ENCODE data around the gene KLHL1. TPM values are rescaled to one million over a fixed set of nuclear protein-coding genes. Genes with fewer than 3 reads are reported as not detected.
A peak's percentile ranks its signal among the peaks of the same experiment; 100 is the strongest.

KLHL1 gene
- polyA plus RNA-seq, 3 donors: 0.69 to 1.1 (median 1.1) TPM

DNA sequence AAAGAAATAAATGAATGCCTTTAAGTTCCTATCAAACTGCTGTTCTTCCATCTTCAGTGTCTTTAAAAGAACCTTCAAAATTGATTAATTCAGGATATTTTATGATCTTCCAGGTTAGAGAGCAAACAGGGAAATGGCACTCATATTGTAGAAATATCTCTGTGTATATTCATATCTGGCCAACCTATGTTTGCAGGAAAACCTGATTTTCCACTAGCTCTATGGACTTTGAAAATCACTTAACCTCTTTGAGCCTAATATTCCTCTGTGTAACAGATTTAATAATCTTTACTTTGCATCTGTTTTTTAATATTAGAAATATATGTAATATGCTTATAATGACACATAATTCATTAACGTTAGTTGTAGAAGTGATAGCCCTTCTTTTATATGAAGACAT, 228.3 kb downstream of the KLHL1 start:
- no peak for DNase-seq (ENCODE audit: low read depth in 3 of 3, low spot score in 2 of 3)

DNA sequence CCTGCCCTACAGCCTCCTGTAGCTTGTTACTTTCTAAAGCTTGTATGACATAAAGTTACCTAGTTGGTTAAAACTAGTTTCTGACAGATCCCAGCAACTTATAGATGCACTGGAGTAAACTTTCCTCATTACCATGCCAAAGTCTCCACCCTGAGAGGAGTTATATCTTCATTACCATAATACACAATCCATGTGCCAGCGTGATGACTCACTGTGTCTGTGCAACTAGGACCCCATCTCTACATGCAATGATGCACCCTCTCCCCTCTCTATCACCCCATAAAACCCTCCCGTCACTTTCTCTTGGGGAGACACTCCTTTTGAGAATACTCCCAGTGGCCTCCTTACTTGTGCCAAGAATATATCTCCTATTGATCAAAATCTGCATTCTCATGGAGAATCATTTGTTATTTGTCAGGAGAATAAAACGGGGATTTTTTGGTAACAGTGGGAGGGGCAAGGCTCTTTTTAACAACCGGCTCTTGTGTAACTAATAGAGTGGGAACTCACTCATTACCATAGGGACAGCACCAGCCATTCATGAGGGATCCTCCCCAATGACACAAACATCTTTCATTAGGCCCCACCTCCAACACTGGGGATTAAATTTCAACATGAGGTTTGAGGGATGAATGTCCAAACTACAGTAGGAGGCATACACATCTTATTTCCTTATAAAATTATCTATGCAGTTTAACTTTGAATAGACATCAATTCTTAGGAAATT, 235.8 kb downstream of the KLHL1 start:
- DNase-seq (ENCODE audit: low read depth in 3 of 3, low spot score in 2 of 3): no peak

DNA sequence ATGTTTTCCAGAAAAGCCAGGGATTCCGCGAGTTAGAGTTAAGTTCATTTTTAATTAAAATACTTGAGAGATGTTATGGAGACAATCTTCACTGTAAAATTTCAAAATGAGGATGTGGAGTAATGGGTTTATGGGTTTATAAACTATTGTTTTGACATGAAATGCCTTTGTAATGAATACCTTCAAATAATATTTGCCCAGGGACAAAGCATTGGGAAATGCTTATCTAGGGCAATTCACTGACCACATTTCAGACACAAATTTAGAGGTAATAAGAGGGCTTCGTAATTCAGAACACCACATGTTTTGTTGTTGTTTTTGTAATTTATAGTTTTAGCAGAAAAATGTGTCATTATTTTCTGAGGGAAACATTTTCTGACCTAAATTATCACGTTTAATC, 241.7 kb downstream of the KLHL1 start:
- DNase-seq (ENCODE audit: low read depth in 3 of 3, low spot score in 2 of 3): no peak

DNA sequence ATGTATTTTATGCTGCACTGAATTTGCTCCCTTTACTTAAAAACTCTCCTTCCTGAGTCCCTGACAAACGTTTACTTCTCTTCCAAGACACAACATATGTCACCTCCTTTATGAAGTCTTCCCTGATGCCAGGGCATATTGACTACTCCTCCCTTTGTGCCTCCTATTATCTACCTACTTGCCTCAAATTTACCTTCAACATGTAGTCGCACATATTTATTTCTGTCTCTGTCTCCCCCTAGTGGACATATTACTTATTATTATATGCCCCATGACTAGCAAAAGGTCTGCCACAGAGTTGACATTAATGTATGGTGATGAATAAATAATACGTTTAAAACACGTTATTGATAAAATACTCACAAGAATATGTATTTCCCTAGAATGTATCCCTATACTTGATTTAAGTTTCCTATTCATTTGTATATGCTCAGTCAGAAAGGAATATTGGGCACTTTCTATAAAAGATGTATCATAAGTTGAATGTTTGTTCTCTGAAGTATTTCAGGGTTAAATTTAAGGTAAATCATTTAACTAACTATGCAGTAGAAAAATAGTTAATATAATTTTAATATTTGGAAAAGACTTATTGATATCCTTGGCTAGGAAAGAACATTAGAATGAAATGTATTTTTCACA, 250.9 kb downstream of the KLHL1 start:
- peak in 1 of 3 donors; percentile 10 for DNase-seq (ENCODE audit: low read depth in 3 of 3, low spot score in 2 of 3)

GRCh38 chr13:69856331-69856730, 251.9 kb downstream of the KLHL1 start:
- DNase-seq (ENCODE audit: low read depth in 3 of 3, low spot score in 2 of 3): no peak

GRCh38 chr13:69828527-69828926, 279.7 kb downstream of the KLHL1 start:
- no peak for DNase-seq (ENCODE audit: low read depth in 3 of 3, low spot score in 2 of 3)

- DNase-seq (ENCODE audit: low read depth in 3 of 3, low spot score in 2 of 3): no peak
These were observed 288.1 kb downstream of the KLHL1 start for GRCh38 chr13:69820180-69820579.

GRCh38 chr13:69817333-69817869, 290.9 kb downstream of the KLHL1 start:
- DNase-seq (ENCODE audit: low read depth in 3 of 3, low spot score in 2 of 3): no peak

DNA sequence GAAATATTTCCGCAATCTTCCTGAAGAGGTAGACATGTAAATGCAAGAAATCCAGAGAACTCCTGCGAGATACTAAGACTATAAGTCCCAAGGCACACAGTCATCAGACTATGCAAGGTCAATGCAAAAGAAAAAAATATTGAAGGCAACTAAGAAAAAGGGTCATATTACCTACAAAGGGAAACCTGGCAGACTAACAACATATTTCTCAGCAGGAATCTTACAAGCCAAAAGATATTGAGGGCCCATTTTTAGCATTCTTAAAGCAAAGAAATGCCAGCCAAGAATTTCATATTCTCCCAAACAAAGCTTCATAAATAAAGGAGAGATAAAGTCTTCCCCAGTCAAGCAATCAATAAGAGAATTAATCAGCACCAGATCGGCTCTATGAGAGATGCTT, 299.1 kb downstream of the KLHL1 start:
- DNase-seq (ENCODE audit: low read depth in 3 of 3, low spot score in 2 of 3): no peak

DNA sequence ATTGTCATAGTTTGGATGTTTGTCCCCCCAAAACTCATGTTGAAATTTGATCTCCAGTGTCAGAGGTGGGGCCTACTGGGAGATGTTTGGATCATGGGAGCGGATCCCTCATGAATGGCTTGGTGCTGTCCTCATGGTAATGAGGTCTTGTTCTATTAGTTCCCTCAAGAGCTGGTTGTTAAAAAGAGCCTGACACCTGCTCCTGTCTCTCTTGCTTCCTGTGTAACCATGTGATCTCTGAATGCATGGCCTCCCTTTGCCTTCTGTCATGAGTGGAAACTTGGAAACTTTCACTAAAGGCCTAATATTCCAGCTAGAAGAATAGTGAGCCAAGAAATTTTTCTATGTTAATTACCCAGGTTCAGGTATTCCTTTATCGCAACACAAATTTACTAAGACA, 312.0 kb downstream of the KLHL1 start:
- no peak for DNase-seq (ENCODE audit: low read depth in 3 of 3, low spot score in 2 of 3)

DNA sequence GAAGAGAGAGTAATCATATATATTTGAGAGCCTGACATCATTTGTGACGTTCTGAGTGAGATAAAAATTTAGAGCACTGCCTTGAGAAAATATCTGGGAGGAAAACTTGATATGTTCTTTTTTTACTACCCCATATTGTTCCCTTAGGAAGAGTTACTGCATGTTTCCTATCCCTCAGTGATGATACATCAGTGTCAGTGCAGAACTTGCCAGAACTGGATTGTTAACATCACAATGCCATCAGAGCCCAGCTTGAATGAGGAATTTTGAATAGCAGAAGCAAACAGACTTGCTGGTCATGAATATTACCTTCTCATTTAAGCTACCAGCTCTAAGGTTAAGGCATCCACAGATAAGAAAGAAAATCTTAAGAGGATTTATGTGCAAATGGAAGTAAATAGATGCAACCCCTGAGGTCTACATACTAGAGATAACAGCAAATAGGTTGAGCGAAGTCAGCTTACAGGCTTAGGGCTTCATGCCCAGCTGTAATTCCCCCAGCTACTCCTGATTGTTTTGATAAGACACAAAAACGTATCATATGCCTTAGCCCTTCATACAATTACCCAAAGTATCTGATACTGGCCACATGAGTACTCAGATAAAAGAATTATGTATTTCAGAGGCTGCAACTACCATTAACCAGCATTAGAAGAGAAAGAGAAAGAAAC, 314.3 kb downstream of the KLHL1 start:
- no peak for DNase-seq (ENCODE audit: low read depth in 3 of 3, low spot score in 2 of 3)

- DNase-seq (ENCODE audit: low read depth in 3 of 3, low spot score in 2 of 3): no peak
These were observed 331.3 kb downstream of the KLHL1 start for GRCh38 chr13:69776937-69777336.

GRCh38 chr13:69769608-69770007, 338.6 kb downstream of the KLHL1 start:
- no peak for DNase-seq (ENCODE audit: low read depth in 3 of 3, low spot score in 2 of 3)

DNA sequence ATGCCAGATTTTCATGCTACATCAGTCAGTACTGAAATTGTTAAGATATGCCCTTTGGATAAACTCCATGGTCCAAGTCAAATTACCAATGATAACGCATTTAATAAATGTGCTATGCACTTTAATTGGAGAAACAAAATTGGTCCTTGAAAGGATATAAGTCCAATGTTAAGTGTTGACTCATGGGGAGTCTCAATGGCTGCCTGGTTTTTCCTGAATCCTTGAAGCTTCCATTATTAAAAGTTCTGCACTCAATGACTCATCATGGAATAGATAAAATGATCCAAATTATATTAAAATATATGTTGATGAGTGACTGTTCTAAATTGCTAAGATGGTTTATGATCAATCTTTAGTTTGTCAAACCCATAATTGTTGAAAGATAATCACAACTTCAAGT, 346.7 kb downstream of the KLHL1 start:
- DNase-seq (ENCODE audit: low read depth in 3 of 3, low spot score in 2 of 3): no peak

GRCh38 chr13:69755101-69755500, 353.2 kb downstream of the KLHL1 start:
- no peak for DNase-seq (ENCODE audit: low read depth in 3 of 3, low spot score in 2 of 3)

- no peak for DNase-seq (ENCODE audit: low read depth in 3 of 3, low spot score in 2 of 3)
These were observed 357.0 kb downstream of the KLHL1 start for GRCh38 chr13:69751259-69751658.

GRCh38 chr13:69737129-69737935, 370.9 kb downstream of the KLHL1 start:
- peak in 1 of 3 donors; percentile 3 for DNase-seq (ENCODE audit: low read depth in 3 of 3, low spot score in 2 of 3)

DNA sequence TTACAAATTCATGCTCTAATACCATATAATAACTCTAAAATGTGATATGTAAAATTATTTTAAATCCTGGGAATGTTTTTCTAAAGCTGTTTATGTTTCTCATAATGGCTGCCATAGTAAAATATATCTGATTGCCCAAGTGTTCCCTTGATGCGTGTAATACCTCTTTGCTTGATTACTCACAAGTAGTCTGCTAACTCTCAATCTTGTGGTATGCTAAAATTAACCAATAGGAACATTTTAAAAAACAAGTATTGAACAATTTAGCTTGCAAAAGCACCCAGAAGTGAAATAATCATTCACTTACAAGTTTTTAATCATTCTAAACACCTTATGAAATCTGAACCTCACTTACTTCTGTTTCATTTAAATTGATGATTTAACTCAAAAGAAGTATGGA, 386.6 kb downstream of the KLHL1 start:
- no peak for DNase-seq (ENCODE audit: low read depth in 3 of 3, low spot score in 2 of 3)

DNA sequence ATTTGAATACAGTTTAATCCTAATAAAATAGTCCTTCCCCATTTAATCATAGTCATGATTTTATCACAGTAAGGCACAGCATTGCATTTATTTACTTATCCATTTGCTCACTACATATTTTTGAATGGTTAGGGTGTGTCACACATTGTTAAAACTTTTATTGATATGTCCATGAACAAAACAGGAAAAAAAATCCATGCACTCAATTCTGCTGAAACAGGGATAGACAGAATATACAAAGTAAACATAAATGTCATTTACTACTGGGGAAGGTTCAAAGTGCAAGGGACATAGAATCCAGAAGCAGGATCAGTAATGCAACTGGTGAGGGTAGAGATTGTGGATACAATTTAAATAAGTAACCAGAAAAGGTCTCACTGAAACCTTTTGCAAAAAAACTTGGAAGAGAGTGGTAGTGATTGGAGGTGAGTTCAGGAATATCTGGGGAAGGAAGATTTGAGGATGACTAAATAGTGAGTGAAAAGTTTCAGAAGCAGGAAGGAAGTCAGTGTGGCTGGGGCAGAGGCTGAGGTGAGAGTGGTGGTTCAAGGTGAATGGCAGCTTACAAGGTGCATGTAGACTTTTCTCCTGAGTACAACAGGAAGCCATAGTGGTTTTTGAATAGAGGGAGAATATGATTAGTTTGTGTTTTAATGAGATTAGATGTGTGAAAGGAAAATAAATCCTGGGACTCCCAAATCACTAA, 387.8 kb downstream of the KLHL1 start:
- no peak for DNase-seq (ENCODE audit: low read depth in 3 of 3, low spot score in 2 of 3)

- DNase-seq (ENCODE audit: low read depth in 3 of 3, low spot score in 2 of 3): no peak
These were observed 401.4 kb downstream of the KLHL1 start for GRCh38 chr13:69706807-69707206.

All from right renal cortex interstitium (tissue), 3 donors.